ENCODE measurements around the gene STMN1.

- no peak for TF ChIP-seq CTCF (IDR thresholded peaks at IDR 0.05)
- TF ChIP-seq POLR2A (IDR thresholded peaks at IDR 0.05) = no peak
Observed at GRCh38 chr1:25932321-25932720, 26.1 kb upstream of the STMN1 start.
